ENCODE results near the gene TNFRSF25.

DNA sequence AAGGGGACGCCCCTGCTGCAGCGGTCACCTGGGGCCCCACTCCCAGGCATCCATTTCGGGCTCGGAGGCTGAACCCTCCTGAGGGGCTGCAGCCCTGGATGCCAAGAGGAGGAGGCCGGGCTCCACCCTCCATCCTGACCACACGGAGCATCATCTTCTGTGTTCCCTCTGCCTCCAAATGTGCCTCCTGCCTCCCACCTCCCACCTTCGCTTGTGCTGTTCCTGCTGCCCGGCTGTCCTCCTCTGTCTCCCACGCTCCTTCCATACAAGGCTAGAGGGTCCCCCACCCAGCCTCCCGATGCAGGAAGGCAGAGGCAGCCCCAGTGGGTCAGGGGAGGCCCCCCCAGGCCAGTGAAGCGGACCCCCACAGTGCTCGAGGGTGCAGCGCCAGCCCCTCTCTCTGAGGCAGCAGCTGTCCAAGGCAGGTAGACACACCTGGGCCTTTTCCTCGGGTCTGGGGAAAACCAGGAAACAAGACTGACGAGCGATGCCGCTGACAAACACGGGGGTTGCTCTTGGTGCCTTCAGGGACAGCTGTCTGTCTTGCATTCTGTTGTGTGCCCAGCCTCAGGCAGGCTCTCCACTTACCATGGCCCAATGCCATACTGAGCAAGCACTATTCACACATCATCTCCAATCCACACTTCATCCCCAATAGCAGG lies 42.3 kb upstream of the TNFRSF25 start:
- no peak for TF ChIP-seq ZNF416 (CRISPR knock-in tag; IDR thresholded peaks at IDR 0.05)
- TF ChIP-seq ELF4 (CRISPR knock-in tag; IDR thresholded peaks at IDR 0.05; ENCODE audit: low read depth): no peak
- TF ChIP-seq, protein P1, sequence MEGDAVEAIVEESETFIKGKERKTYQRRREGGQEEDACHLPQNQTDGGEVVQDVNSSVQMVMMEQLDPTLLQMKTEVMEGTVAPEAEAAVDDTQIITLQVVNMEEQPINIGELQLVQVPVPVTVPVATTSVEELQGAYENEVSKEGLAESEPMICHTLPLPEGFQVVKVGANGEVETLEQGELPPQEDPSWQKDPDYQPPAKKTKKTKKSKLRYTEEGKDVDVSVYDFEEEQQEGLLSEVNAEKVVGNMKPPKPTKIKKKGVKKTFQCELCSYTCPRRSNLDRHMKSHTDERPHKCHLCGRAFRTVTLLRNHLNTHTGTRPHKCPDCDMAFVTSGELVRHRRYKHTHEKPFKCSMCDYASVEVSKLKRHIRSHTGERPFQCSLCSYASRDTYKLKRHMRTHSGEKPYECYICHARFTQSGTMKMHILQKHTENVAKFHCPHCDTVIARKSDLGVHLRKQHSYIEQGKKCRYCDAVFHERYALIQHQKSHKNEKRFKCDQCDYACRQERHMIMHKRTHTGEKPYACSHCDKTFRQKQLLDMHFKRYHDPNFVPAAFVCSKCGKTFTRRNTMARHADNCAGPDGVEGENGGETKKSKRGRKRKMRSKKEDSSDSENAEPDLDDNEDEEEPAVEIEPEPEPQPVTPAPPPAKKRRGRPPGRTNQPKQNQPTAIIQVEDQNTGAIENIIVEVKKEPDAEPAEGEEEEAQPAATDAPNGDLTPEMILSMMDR (IDR thresholded peaks at IDR 0.05): no peak
